Stimulated activated CD8-positive, alpha-beta memory T cell treated with anti-CD3 and anti-CD28 coated beads, Interleukin-4, amount 100 ng/mL, for 24 hours (primary cell): Measurements from ENCODE around the gene TM6SF1.
"Not testable (repeated sequence)": the region's sequence is repeated elsewhere in the genome, so short reads cannot be mapped to it uniquely, and the experiment has no call there.

Source experiments
- DNase-seq: peaks from one replicate; pipeline ENCODE4 v3.0.0-alpha.2; 2020; ENCODE audit warnings: low read depth

The TM6SF1 gene

GRCh38 chr15:83115831-83116565 is 8.6 kb downstream of the TM6SF1 start:
- DNase-seq = no peak

DNA sequence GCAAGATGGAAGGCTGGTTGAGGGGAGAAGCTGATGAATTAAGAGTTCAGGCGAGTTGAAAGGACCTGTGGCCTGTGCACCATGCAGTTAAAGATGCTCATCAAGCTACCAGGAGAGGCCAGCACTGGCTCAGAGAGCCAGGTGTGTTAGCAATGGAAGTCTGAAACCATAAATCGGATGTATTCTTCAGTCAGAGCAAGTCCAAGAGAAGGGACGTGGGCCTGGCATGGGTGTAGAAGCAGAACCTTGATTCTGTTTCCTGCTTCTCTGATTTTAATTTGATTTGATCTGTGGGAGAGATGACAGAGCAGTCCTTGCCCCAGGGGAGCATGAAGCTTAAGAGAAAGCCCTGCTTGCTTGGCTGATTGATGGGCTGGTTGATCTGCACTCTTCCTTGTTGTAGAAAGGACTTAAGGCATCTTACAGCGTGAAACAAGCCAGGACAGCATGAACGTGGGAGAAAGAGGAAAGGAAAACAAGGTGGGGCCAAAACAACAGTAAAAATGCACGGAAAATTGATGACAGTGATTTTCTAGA is 10.9 kb downstream of the TM6SF1 start:
- DNase-seq = no peak

GRCh38 chr15:83118968-83119367 is 11.5 kb downstream of the TM6SF1 start:
- no peak for DNase-seq

DNA sequence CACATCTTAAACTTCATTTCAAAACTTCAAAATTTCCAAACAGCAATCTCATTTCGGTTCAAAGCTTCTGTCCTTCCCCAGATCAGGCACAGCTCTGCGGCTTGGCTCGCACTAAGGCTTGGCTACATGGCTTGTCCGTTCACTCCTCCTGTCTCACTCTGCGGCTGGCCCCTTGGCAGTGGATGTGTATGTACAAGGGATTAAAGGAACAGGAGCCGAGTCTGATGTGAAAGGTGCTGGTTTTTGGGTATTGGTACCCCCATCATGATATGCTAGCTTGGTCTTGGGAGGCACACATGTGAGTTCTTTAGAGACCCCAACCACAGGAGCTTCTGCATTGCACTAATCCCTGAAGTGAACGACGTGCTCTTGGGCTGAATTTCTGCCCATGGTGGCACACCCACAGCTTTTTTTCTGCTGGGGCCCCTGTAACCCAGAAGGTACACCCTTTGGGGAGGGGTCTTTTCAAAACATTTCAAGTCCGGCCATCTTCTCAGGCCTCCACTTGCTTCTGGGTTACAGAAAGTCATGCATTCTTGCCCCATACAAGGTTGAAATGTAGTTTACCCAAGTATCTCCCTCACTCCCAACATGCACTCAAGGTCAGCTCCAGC is 12.6 kb downstream of the TM6SF1 start:
- no peak for DNase-seq

DNA sequence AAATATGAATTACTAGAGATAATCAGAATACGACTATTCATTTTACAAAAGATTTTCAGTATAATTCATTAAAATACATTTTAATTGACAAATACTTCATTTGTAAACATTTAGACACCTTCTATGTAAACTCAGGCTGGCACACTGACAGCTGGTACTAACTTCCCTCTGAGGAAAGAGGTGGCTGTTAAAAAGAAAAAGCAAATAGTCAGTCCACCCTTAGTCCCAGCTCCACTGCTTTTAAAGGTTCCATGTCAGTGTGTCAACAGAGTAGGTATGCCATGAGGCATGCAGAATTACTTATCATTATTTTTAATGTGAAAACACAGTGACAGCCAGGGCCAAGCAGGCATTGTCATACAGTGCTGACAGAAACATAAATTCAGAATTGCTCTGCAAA is 16.1 kb downstream of the TM6SF1 start:
- DNase-seq = no peak

GRCh38 chr15:83127547-83128150 is 20.2 kb downstream of the TM6SF1 start:
- no peak for DNase-seq

GRCh38 chr15:83129791-83130190 is 22.3 kb downstream of the TM6SF1 start:
- DNase-seq = no peak

- DNase-seq = no peak
These were observed 25.5 kb downstream of the TM6SF1 start for GRCh38 chr15:83132861-83133523.

- DNase-seq = not testable (repeated sequence)
These were observed 34.7 kb downstream of the TM6SF1 start for GRCh38 chr15:83142151-83142550.

- no peak for DNase-seq
These were observed 37.3 kb downstream of the TM6SF1 start for GRCh38 chr15:83144771-83145170.

GRCh38 chr15:83153288-83153687 is 45.8 kb downstream of the TM6SF1 start:
- no peak for DNase-seq

- DNase-seq = no peak
These were observed 48.5 kb downstream of the TM6SF1 start for GRCh38 chr15:83155942-83156341.

- no peak for DNase-seq
These were observed 50.9 kb downstream of the TM6SF1 start for GRCh38 chr15:83158393-83158792.

GRCh38 chr15:83160741-83161140 is 53.3 kb downstream of the TM6SF1 start:
- DNase-seq = no peak

- DNase-seq = no peak
These were observed 55.6 kb downstream of the TM6SF1 start for GRCh38 chr15:83163032-83163431.

- no peak for DNase-seq
These were observed 56.8 kb downstream of the TM6SF1 start for GRCh38 chr15:83164111-83164770.

- DNase-seq = no peak
These were observed 57.4 kb downstream of the TM6SF1 start for GRCh38 chr15:83164771-83165404.

GRCh38 chr15:83166218-83166617 is 58.8 kb downstream of the TM6SF1 start:
- no peak for DNase-seq

GRCh38 chr15:83166830-83167229 is 59.4 kb downstream of the TM6SF1 start:
- no peak for DNase-seq

GRCh38 chr15:83169576-83169975 is 62.1 kb downstream of the TM6SF1 start:
- DNase-seq = not testable (repeated sequence)

GRCh38 chr15:83170474-83171165 is 63.2 kb downstream of the TM6SF1 start:
- no peak for DNase-seq
